Endothelial cell (in vitro differentiated cells): Measurements from ENCODE around the gene DDX10. TPM values are rescaled to one million over a fixed set of nuclear protein-coding genes. Genes with fewer than 3 reads are reported as not detected.

Source experiments
- DNase-seq: peaks from one replicate; pipeline ENCODE4 v3.0.0; 2021; ENCODE audit warnings: low spot score
- H3K27ac Mint-ChIP-seq: one replicate; pipeline ENCODE4 v1.8.0; 2021; ENCODE audit warnings: mixed read lengths, inconsistent platforms; ENCODE audit not compliant: unreplicated experiment
- H3K27me3 Mint-ChIP-seq: one replicate; pipeline ENCODE4 v1.8.0; 2021; ENCODE audit warnings: mild to moderate bottlenecking, moderate library complexity, mixed read lengths, inconsistent platforms; ENCODE audit not compliant: unreplicated experiment
- H3K36me3 Mint-ChIP-seq: one replicate; pipeline ENCODE4 v1.8.0; 2021; ENCODE audit warnings: mild to moderate bottlenecking, low read depth, mixed read lengths, inconsistent platforms; ENCODE audit not compliant: unreplicated experiment
- H3K4me1 Mint-ChIP-seq: one replicate; pipeline ENCODE4 v1.8.0; 2021; ENCODE audit warnings: mild to moderate bottlenecking, mixed read lengths, inconsistent platforms; ENCODE audit not compliant: unreplicated experiment
- H3K4me3 Mint-ChIP-seq: one replicate; pipeline ENCODE4 v1.8.0; 2021; ENCODE audit warnings: mild to moderate bottlenecking, mixed read lengths, inconsistent platforms; ENCODE audit not compliant: unreplicated experiment
- H3K9me3 Mint-ChIP-seq: one replicate; pipeline ENCODE4 v1.8.0; 2021; ENCODE audit warnings: mixed read lengths, inconsistent platforms; ENCODE audit not compliant: unreplicated experiment
- total RNA-seq: library from RNA; stranded (reverse); fragmentation: NEBNext Ultra II Directional; extraction: Animal tissue kit (Norgen Biotek cat#: 25700); gene quantifications from one replicate; pipeline ENCODE4 v1.2.1, GENCODE V29; 2021; ENCODE audit not compliant: unreplicated experiment
- TF ChIP-seq, protein P1 (sequence below): fragments of 200-600 bp; sonication (generic); IDR thresholded peaks from one replicate; pipeline ENCODE4 v1.5.0; 2021; ENCODE audit warnings: antibody characterized with exemption; ENCODE audit not compliant: unreplicated experiment

The DDX10 gene
- total RNA-seq, 1 donor from 2014 or later = 20.9 TPM

DNA sequence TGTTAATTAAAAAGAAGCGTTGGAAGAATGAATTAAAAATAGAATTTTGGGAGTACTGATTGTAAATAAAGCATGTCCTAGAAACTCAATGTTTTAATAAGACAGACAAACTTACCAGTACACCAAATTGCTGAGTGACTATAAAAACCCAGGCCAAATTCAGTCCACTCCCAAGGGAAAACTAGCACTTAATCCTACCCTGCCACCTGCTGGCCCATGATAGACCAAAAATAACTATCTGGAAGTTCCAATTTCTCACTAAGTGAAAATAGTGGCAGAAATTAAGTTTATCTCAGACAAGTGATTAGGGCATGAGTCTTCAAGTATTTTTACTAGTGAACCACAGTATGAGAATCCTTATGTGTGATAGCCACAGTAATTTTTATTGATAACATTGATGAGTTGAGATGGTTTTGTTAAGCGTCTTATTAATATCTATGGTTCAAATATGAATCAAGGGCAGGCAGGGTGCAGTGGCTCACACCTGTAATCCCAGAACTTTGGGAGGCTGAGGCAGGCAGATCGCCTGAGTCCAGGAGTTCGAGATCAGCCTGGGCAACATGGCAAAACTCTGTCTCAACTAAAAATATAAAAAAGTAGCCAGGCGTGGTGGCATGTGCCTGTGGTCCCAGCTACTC lies 9.8 kb upstream of the DDX10 start:
- Mint-ChIP-seq H3K4me1 (no peaks in the 10 kb centered on the region), H3K27me3 (no peaks in the 10 kb centered on the region), H3K27ac (no peak overlapping the region), H3K9me3 (no peaks in the 10 kb centered on the region), H3K36me3 (no peaks in the 10 kb centered on the region), H3K4me3 (no peak overlapping the region)
- TF ChIP-seq, protein P1, sequence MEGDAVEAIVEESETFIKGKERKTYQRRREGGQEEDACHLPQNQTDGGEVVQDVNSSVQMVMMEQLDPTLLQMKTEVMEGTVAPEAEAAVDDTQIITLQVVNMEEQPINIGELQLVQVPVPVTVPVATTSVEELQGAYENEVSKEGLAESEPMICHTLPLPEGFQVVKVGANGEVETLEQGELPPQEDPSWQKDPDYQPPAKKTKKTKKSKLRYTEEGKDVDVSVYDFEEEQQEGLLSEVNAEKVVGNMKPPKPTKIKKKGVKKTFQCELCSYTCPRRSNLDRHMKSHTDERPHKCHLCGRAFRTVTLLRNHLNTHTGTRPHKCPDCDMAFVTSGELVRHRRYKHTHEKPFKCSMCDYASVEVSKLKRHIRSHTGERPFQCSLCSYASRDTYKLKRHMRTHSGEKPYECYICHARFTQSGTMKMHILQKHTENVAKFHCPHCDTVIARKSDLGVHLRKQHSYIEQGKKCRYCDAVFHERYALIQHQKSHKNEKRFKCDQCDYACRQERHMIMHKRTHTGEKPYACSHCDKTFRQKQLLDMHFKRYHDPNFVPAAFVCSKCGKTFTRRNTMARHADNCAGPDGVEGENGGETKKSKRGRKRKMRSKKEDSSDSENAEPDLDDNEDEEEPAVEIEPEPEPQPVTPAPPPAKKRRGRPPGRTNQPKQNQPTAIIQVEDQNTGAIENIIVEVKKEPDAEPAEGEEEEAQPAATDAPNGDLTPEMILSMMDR = peak; percentile 56
- peak; percentile 46 for DNase-seq

- Mint-ChIP-seq H3K4me3 (no peak overlapping the region), H3K36me3 (no peaks in the 10 kb centered on the region), H3K27ac (no peak overlapping the region), H3K9me3 (no peaks in the 10 kb centered on the region), H3K27me3 (no peaks in the 10 kb centered on the region), H3K4me1 (peaks cover 15% of the 10 kb centered on the region)
- TF ChIP-seq, protein P1 = no peak
- DNase-seq = no peak
Observed at GRCh38 chr11:108662700-108663099, 2.2 kb upstream of the DDX10 start.

GRCh38 chr11:108663154-108663877 lies 1.6 kb upstream of the DDX10 start:
- no peak for DNase-seq
- H3K27me3 Mint-ChIP-seq = no peaks in the 10 kb centered on the region
- H3K4me1 Mint-ChIP-seq = peaks cover 15% of the 10 kb centered on the region
- no peak overlapping the region for H3K27ac Mint-ChIP-seq
- H3K36me3 Mint-ChIP-seq = no peaks in the 10 kb centered on the region
- no peak overlapping the region for H3K4me3 Mint-ChIP-seq
- TF ChIP-seq, protein P1 = no peak
- no peaks in the 10 kb centered on the region for H3K9me3 Mint-ChIP-seq

DNA sequence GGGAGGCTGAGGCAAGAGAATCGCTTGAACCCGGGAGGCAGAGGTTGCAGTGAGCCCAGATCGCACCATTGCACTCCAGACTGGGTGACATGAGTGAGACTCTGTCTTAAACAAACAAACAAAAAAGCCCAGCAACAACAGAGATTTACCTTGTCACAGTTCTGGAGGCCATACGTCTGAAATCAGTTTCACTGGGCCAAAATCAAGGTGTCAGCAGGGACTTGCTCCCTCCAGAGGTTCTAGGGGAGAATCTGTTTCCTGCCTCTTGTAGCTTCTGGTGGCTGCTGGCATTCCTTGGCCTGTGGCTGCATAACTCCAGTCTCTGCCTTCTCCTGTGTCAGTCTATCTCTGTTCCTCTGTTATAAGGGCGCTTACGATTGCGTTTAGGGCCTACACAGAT lies 1.5 kb downstream of the DDX10 start:
- H3K36me3 Mint-ChIP-seq = peaks cover 8% of the 10 kb centered on the region
- no peaks in the 10 kb centered on the region for H3K9me3 Mint-ChIP-seq
- DNase-seq = no peak
- peaks cover 10% of the 10 kb centered on the region for H3K4me1 Mint-ChIP-seq
- H3K27me3 Mint-ChIP-seq = peaks cover 5% of the 10 kb centered on the region
- no peak overlapping the region for H3K4me3 Mint-ChIP-seq
- TF ChIP-seq, protein P1 = no peak
- no peak overlapping the region for H3K27ac Mint-ChIP-seq

- H3K27me3 Mint-ChIP-seq = peaks cover 5% of the 10 kb centered on the region
- H3K9me3 Mint-ChIP-seq = no peaks in the 10 kb centered on the region
- TF ChIP-seq, protein P1 = no peak
- DNase-seq = no peak
- no peak overlapping the region for H3K27ac Mint-ChIP-seq
- H3K4me1 Mint-ChIP-seq = peaks cover 10% of the 10 kb centered on the region
- no peak overlapping the region for H3K4me3 Mint-ChIP-seq
- H3K36me3 Mint-ChIP-seq = peaks cover 8% of the 10 kb centered on the region
Observed at GRCh38 chr11:108669286-108669685, 4.4 kb downstream of the DDX10 start.
